ENCODE measurements around the gene ARHGAP26.

The ARHGAP26 gene

DNA sequence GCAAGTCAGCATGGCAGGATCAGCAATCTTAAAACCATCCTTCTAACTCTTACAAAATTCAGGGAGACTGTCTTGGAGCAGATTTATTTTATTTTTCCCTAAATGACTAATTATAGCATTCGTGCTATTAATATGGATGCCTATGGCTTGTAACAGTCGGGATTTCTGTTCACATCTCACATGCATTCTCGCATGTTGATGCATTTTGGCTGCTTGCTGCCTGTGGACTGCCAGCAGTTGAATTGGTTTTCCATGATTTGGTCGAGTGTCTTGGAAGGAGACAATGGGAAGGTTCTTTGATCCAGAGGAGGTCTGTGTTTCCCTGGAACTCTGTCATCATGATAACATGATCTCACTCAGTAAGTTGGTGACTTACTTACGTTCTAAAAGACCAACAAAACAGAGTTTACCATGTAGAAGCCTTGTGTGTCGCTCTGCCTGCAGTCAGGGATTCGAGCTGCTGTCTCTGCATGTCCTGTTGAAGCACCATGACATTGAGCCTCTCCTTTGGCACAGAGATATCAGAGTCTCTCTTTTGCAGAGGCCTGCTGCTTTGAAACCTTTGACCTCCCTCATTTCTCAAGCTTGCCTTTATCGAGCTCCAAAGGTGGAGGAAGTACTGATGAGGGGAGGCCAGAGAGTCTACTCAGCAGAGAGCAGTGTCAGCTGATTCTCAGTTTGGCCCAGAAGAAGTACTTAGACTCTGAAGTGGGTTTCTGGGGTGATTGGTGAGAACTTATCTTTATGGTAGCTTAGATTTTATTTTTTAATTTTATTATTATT is 82.4 kb downstream of the ARHGAP26 start:
- no peak overlapping the region for H2AFZ ChIP-seq (ENCODE audit: low read length)
- no peaks in the 10 kb centered on the region for H3K79me2 ChIP-seq (ENCODE audit: insufficient read depth, low read length)
- no peaks in the 10 kb centered on the region for H3K9me3 ChIP-seq (ENCODE audit: low read length)
- H4K20me1 ChIP-seq (ENCODE audit: insufficient read depth, low read length) = no peaks in the 10 kb centered on the region
- TF ChIP-seq EZH2 (IDR thresholded peaks at IDR 0.05; ENCODE audit: borderline replicate concordance, low read length) (no peak), CTCF (IDR thresholded peaks at IDR 0.05; ENCODE audit: low read length) (no peak)
- H3K9me2 ChIP-seq (ENCODE audit: low read depth, low read length) = no peaks in the 10 kb centered on the region
- H3K4me1 ChIP-seq (ENCODE audit: insufficient read depth, low read length, severe bottlenecking) = no peaks in the 10 kb centered on the region
- no peak overlapping the region for H3K9ac ChIP-seq (ENCODE audit: low read length)
- H3K4me3 ChIP-seq (ENCODE audit: low read depth, low read length, poor library complexity, severe bottlenecking) = no peak overlapping the region
- H3K36me3 ChIP-seq (ENCODE audit: insufficient read depth, low read length) = no peaks in the 10 kb centered on the region
- no peak overlapping the region for H3K4me2 ChIP-seq (ENCODE audit: low read length)
- H3K27me3 ChIP-seq (ENCODE audit: insufficient read depth, low read length) = peaks cover 10% of the 10 kb centered on the region; the same call in 1 of the 2 replicates
- H3F3A ChIP-seq (ENCODE audit: insufficient read depth, low read length) = no peaks in the 10 kb centered on the region
- H3K27ac ChIP-seq (ENCODE audit: low read depth, low read length, poor library complexity, severe bottlenecking) = no peak overlapping the region

DNA sequence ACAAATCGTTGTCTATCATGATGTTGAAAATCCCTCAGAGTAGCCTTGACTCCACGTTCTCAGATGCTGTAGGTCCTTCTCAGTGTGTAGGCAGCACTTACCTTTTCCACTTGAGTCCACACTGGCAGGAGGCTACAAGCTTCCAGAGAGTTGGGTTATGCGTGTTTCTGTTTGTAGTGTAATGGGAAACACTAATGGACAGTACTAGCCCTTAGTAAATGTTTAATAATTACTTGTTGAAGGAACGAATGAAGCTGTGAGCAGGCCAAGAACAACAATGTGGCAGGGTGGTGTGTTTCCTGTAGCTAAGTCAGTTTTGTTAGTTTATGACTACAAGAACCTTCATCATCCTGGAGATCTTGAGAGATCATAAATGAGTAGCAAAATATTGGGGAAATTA is 83.5 kb downstream of the ARHGAP26 start:
- H3K27me3 ChIP-seq (ENCODE audit: insufficient read depth, low read length) = peaks cover 10% of the 10 kb centered on the region; the same call in 1 of the 2 replicates
- H4K20me1 ChIP-seq (ENCODE audit: insufficient read depth, low read length) = no peaks in the 10 kb centered on the region
- no peak overlapping the region for H3K4me3 ChIP-seq (ENCODE audit: low read depth, low read length, poor library complexity, severe bottlenecking)
- TF ChIP-seq EZH2 (IDR thresholded peaks at IDR 0.05; ENCODE audit: borderline replicate concordance, low read length) = no peak
- TF ChIP-seq CTCF (IDR thresholded peaks at IDR 0.05; ENCODE audit: low read length) = no peak
- H3K36me3 ChIP-seq (ENCODE audit: insufficient read depth, low read length) = no peaks in the 10 kb centered on the region
- H3K9me3 ChIP-seq (ENCODE audit: low read length) = no peaks in the 10 kb centered on the region
- H3K27ac ChIP-seq (ENCODE audit: low read depth, low read length, poor library complexity, severe bottlenecking) = no peak overlapping the region
- no peak overlapping the region for H3K9ac ChIP-seq (ENCODE audit: low read length)
- H2AFZ ChIP-seq (ENCODE audit: low read length) = no peak overlapping the region
- no peaks in the 10 kb centered on the region for H3K9me2 ChIP-seq (ENCODE audit: low read depth, low read length)
- H3K4me1 ChIP-seq (ENCODE audit: insufficient read depth, low read length, severe bottlenecking) = no peaks in the 10 kb centered on the region
- H3K4me2 ChIP-seq (ENCODE audit: low read length) = no peak overlapping the region
- H3F3A ChIP-seq (ENCODE audit: insufficient read depth, low read length) = no peaks in the 10 kb centered on the region
- H3K79me2 ChIP-seq (ENCODE audit: insufficient read depth, low read length) = no peaks in the 10 kb centered on the region

GRCh38 chr5:142856269-142856782 is 86.1 kb downstream of the ARHGAP26 start:
- H3K9ac ChIP-seq (ENCODE audit: low read length) = no peak overlapping the region
- H3K36me3 ChIP-seq (ENCODE audit: insufficient read depth, low read length) = no peaks in the 10 kb centered on the region
- no peaks in the 10 kb centered on the region for H3K4me1 ChIP-seq (ENCODE audit: insufficient read depth, low read length, severe bottlenecking)
- H4K20me1 ChIP-seq (ENCODE audit: insufficient read depth, low read length) = no peaks in the 10 kb centered on the region
- H3F3A ChIP-seq (ENCODE audit: insufficient read depth, low read length) = no peaks in the 10 kb centered on the region
- H3K4me2 ChIP-seq (ENCODE audit: low read length) = no peak overlapping the region
- no peak overlapping the region for H3K27ac ChIP-seq (ENCODE audit: low read depth, low read length, poor library complexity, severe bottlenecking)
- H3K27me3 ChIP-seq (ENCODE audit: insufficient read depth, low read length) = peaks cover 10% of the 10 kb centered on the region; the same call in 1 of the 2 replicates
- no peaks in the 10 kb centered on the region for H3K9me2 ChIP-seq (ENCODE audit: low read depth, low read length)
- H2AFZ ChIP-seq (ENCODE audit: low read length) = no peak overlapping the region
- no peaks in the 10 kb centered on the region for H3K79me2 ChIP-seq (ENCODE audit: insufficient read depth, low read length)
- TF ChIP-seq EZH2 (IDR thresholded peaks at IDR 0.05; ENCODE audit: borderline replicate concordance, low read length) (no peak), CTCF (IDR thresholded peaks at IDR 0.05; ENCODE audit: low read length) (no peak)
- H3K9me3 ChIP-seq (ENCODE audit: low read length) = no peaks in the 10 kb centered on the region
- no peak overlapping the region for H3K4me3 ChIP-seq (ENCODE audit: low read depth, low read length, poor library complexity, severe bottlenecking)
